ENCODE data around the gene AP4B1.
"Not testable (repeated sequence)": the region's sequence is repeated elsewhere in the genome, so short reads cannot be mapped to it uniquely, and the experiment has no call there.

Gene AP4B1

GRCh38 chr1:113904674-113905434 is at the start of gene AP4B1, which contains the start of gene DCLRE1B:
TSS of gene AP4B1 (minus strand) at chr1:113904799. CDS start at chr1:113904717, 82 bp downstream.
TSS of gene DCLRE1B (plus strand) at chr1:113905326. CDS start at chr1:113905587, 261 bp downstream.
- peak; percentile 92 for DNase-seq (ENCODE audit: low read depth)

- no peak for DNase-seq (ENCODE audit: low read depth)
Measured at GRCh38 chr1:113951719-113952118, 47.1 kb upstream of the AP4B1 start.

- DNase-seq (ENCODE audit: low read depth) = no peak
Measured at GRCh38 chr1:113950908-113951307, 46.3 kb upstream of the AP4B1 start.

GRCh38 chr1:113949007-113949406 is 44.4 kb upstream of the AP4B1 start:
- DNase-seq (ENCODE audit: low read depth) = no peak

GRCh38 chr1:113948151-113948550 is 43.6 kb upstream of the AP4B1 start:
- not testable (repeated sequence) for DNase-seq (ENCODE audit: low read depth)

- DNase-seq (ENCODE audit: low read depth) = no peak
Measured at GRCh38 chr1:113947388-113948107, 42.9 kb upstream of the AP4B1 start.

GRCh38 chr1:113946678-113947387 is 42.2 kb upstream of the AP4B1 start:
- no peak for DNase-seq (ENCODE audit: low read depth)

GRCh38 chr1:113946112-113946511 is 41.5 kb upstream of the AP4B1 start:
- no peak for DNase-seq (ENCODE audit: low read depth)

GRCh38 chr1:113945329-113945728 is 40.7 kb upstream of the AP4B1 start:
- no peak for DNase-seq (ENCODE audit: low read depth)

- no peak for DNase-seq (ENCODE audit: low read depth)
Measured at GRCh38 chr1:113943028-113943811, 38.6 kb upstream of the AP4B1 start.

GRCh38 chr1:113942527-113942926 is 37.9 kb upstream of the AP4B1 start:
- DNase-seq (ENCODE audit: low read depth) = no peak

GRCh38 chr1:113941245-113941559 is 36.6 kb upstream of the AP4B1 start:
- no peak for DNase-seq (ENCODE audit: low read depth)

- DNase-seq (ENCODE audit: low read depth) = no peak
Measured at GRCh38 chr1:113940365-113941244, 36.0 kb upstream of the AP4B1 start.

- DNase-seq (ENCODE audit: low read depth) = no peak
Measured at GRCh38 chr1:113938192-113938591, 33.6 kb upstream of the AP4B1 start.

- DNase-seq (ENCODE audit: low read depth) = no peak
Measured at GRCh38 chr1:113937146-113937545, 32.5 kb upstream of the AP4B1 start.

- no peak for DNase-seq (ENCODE audit: low read depth)
Measured at GRCh38 chr1:113935970-113936369, 31.4 kb upstream of the AP4B1 start.

GRCh38 chr1:113935176-113935575 is 30.6 kb upstream of the AP4B1 start:
- DNase-seq (ENCODE audit: low read depth) = no peak

- no peak for DNase-seq (ENCODE audit: low read depth)
Measured at GRCh38 chr1:113934511-113935055, 30.0 kb upstream of the AP4B1 start.

GRCh38 chr1:113934006-113934405 is 29.4 kb upstream of the AP4B1 start:
- DNase-seq (ENCODE audit: low read depth) = no peak

- no peak for DNase-seq (ENCODE audit: low read depth)
Measured at GRCh38 chr1:113931451-113931851, 26.9 kb upstream of the AP4B1 start.
